HG02973 (cell line): ENCODE results near the gene RPS19BP1.

Source experiments
- ATAC-seq: cut with Tn5 transposase; IDR thresholded peaks from one replicate; pipeline ENCODE4 v1.9.1; 2021; ENCODE audit warnings: moderate library complexity; ENCODE audit not compliant: unreplicated experiment

Gene RPS19BP1

GRCh38 chr22:39559456-39560105, 27.0 kb upstream of the RPS19BP1 start:
- ATAC-seq, result no peak

GRCh38 chr22:39558950-39559349, 26.4 kb upstream of the RPS19BP1 start:
- ATAC-seq, result no peak

GRCh38 chr22:39558254-39558727, 25.7 kb upstream of the RPS19BP1 start:
- ATAC-seq, result no peak

GRCh38 chr22:39556970-39557841, 24.7 kb upstream of the RPS19BP1 start:
- no peak for ATAC-seq

GRCh38 chr22:39554151-39554550, 21.6 kb upstream of the RPS19BP1 start:
- no peak for ATAC-seq

GRCh38 chr22:39553429-39553828, 20.9 kb upstream of the RPS19BP1 start:
- no peak for ATAC-seq

GRCh38 chr22:39547587-39547947, 15.0 kb upstream of the RPS19BP1 start:
- no peak for ATAC-seq

- ATAC-seq, result no peak
Observed at GRCh38 chr22:39546889-39547586, 14.5 kb upstream of the RPS19BP1 start.

- ATAC-seq, result no peak
Observed at GRCh38 chr22:39545386-39546365, 13.1 kb upstream of the RPS19BP1 start.

- ATAC-seq, result no peak
Observed at GRCh38 chr22:39543095-39543494, 10.5 kb upstream of the RPS19BP1 start.

- no peak for ATAC-seq
Observed at GRCh38 chr22:39537975-39538374, 5.4 kb upstream of the RPS19BP1 start.

GRCh38 chr22:39536711-39537110, 4.2 kb upstream of the RPS19BP1 start:
- ATAC-seq, result no peak

- no peak for ATAC-seq
Observed at GRCh38 chr22:39535831-39536449, 3.4 kb upstream of the RPS19BP1 start.

- no peak for ATAC-seq
Observed at GRCh38 chr22:39535357-39535725, 2.8 kb upstream of the RPS19BP1 start.

- ATAC-seq, result no peak
Observed at GRCh38 chr22:39534591-39535356, 2.2 kb upstream of the RPS19BP1 start.

- no peak for ATAC-seq
Observed at GRCh38 chr22:39534092-39534506, 1.6 kb upstream of the RPS19BP1 start.

GRCh38 chr22:39530692-39531331, 1.7 kb downstream of the RPS19BP1 start:
- ATAC-seq, result no peak

- no peak for ATAC-seq
Observed at GRCh38 chr22:39530116-39530515, 2.4 kb downstream of the RPS19BP1 start.

GRCh38 chr22:39529487-39529851, 3.1 kb downstream of the RPS19BP1 start:
- no peak for ATAC-seq
